H1 (cell line): ENCODE measurements around the gene EFR3B. TPM values are rescaled to one million over a fixed set of nuclear protein-coding genes. Genes with fewer than 3 reads are reported as not detected.

Experiments
- CTCF ChIA-PET: fragments of 300-600 bp; sonication (Branson Sonifier 250); formaldehyde crosslinking; loops from one replicate; lab custom pipeline; 2021; ENCODE audit not compliant: partially characterized antibody; lab: Charles Lee
- POLR2A ChIA-PET: fragments of 300-600 bp; sonication (Branson Sonifier 250); formaldehyde crosslinking; loops from one replicate; lab custom pipeline; 2021; ENCODE audit warnings: inconsistent platforms; ENCODE audit not compliant: partially characterized antibody; lab: Charles Lee
- DNase-seq, 2 experiments: peaks; one replicate each; pipeline versions ENCODE4 v3.0.0 to v3.0.0-alpha.2; 2010 to 2022; ENCODE audit warnings: low spot score in 2 of 2, low read depth in 1 of 2, mixed read lengths in 1 of 2
- FAIRE-seq: peaks from 2 replicates; lab custom pipeline; 2011; peaks lifted over from hg19 to GRCh38; lab: Jason Lieb, UNC
- H2AFZ ChIP-seq: 2 replicates; pipeline ENCODE4 v1.8.1; 2012; ENCODE audit warnings: low read length, inconsistent platforms
- H2AK5ac ChIP-seq: 2 replicates; pipeline ENCODE4 v1.6.1; 2013; ENCODE audit warnings: low read depth, low read length
- H2BK120ac ChIP-seq: replicated peaks from 2 replicates; pipeline ENCODE3; 2013; ENCODE audit warnings: low read depth, low read length, inconsistent platforms
- H2BK12ac ChIP-seq: 2 replicates; pipeline ENCODE4 v1.6.1; 2013; ENCODE audit warnings: low read depth, low read length
- H2BK15ac ChIP-seq: 2 replicates; pipeline ENCODE4 v1.6.1; 2013; ENCODE audit warnings: low read length
- H2BK20ac ChIP-seq: 2 replicates; pipeline ENCODE4 v1.6.1; 2013; ENCODE audit warnings: low read length
- H2BK5ac ChIP-seq: 2 replicates; pipeline ENCODE4 v1.6.1; 2013; ENCODE audit warnings: low read depth, low read length
- H3K14ac ChIP-seq: 2 replicates; pipeline ENCODE4 v1.6.1; 2013; ENCODE audit warnings: inconsistent platforms; ENCODE audit not compliant: insufficient read length
- H3K18ac ChIP-seq: 2 replicates; pipeline ENCODE4 v1.6.1; 2013; ENCODE audit warnings: low read length; ENCODE audit errors: extremely low read depth
- H3K23ac ChIP-seq: 2 replicates; pipeline ENCODE4 v1.6.1; 2013; ENCODE audit warnings: inconsistent platforms; ENCODE audit not compliant: insufficient read length
- H3K23me2 ChIP-seq: 2 replicates; pipeline ENCODE4 v1.6.1; 2013; ENCODE audit warnings: low read depth, low read length
- H3K27ac ChIP-seq: 2 replicates; pipeline ENCODE4 v1.6.1; 2011; ENCODE audit warnings: low read depth, low read length, inconsistent platforms
- H3K27me3 ChIP-seq, 4 experiments: replicated peaks in 1 of 4; 1 replicate in 1 of 4; 2 replicates in 3 of 4; pipeline versions ENCODE4 v1.6.1 to v1.8.1; 2011 to 2013; ENCODE audit warnings: low read length in 3 of 4, mild to moderate bottlenecking in 3 of 4, inconsistent platforms in 2 of 4, mixed read lengths in 2 of 4, moderate library complexity in 1 of 4; ENCODE audit not compliant: control insufficient read depth in 3 of 4, insufficient read depth in 3 of 4; ENCODE audit errors: extremely low read depth in 1 of 4
- H3K36me3 ChIP-seq, 4 experiments: 2 replicates each; pipeline versions ENCODE4 v1.6.1 to v1.8.1; 2011 to 2013; ENCODE audit warnings: mild to moderate bottlenecking in 4 of 4, low read length in 3 of 4, moderate library complexity in 2 of 4, control low read depth in 1 of 4, inconsistent platforms in 1 of 4; ENCODE audit not compliant: insufficient read depth in 4 of 4, control insufficient read depth in 2 of 4
- H3K4ac ChIP-seq: replicated peaks from 2 replicates; pipeline ENCODE3; 2013; ENCODE audit warnings: low read length, low read depth, mixed read lengths, inconsistent platforms; ENCODE audit not compliant: insufficient read length
- H3K4me1 ChIP-seq, 4 experiments: replicated peaks in 1 of 4; 1 replicate in 1 of 4; 2 replicates in 3 of 4; pipeline versions ENCODE4 v1.6.1 to v1.8.1; 2011 to 2013; ENCODE audit warnings: low read length in 3 of 4, inconsistent platforms in 2 of 4, mixed read lengths in 1 of 4; ENCODE audit not compliant: insufficient read depth in 4 of 4, control insufficient read depth in 3 of 4
- H3K4me2 ChIP-seq, 2 experiments: 2 replicates each; pipeline versions ENCODE4 v1.6.1 to v1.8.1; 2011 to 2013; ENCODE audit warnings: low read depth in 2 of 2, low read length in 2 of 2, control low read depth in 1 of 2, inconsistent platforms in 1 of 2, mild to moderate bottlenecking in 1 of 2; ENCODE audit not compliant: insufficient read depth in 1 of 2
- H3K4me3 ChIP-seq, 4 experiments: fragments of 200-600, 300-600 bp in 1 of 4; sonication (generic), shearing (Covaris generic), sonication (Bioruptor Twin) in 1 of 4; 2 replicates each; pipeline versions ENCODE4 v1.5.1 to v1.8.1; 2011 to 2016; ENCODE audit warnings: low read length in 4 of 4, low read depth in 3 of 4, control low read depth in 2 of 4, inconsistent platforms in 2 of 4, mild to moderate bottlenecking in 2 of 4, mixed read lengths in 1 of 4, moderate library complexity in 1 of 4; ENCODE audit not compliant: insufficient read depth in 2 of 4; ENCODE audit errors: extremely low read depth in 1 of 4
- H3K56ac ChIP-seq: replicated peaks from 2 replicates; pipeline ENCODE3; 2013; ENCODE audit warnings: low read depth, mild to moderate bottlenecking, mixed read lengths, low read length, inconsistent platforms; ENCODE audit not compliant: insufficient read length
- H3K79me1 ChIP-seq: 2 replicates; pipeline ENCODE4 v1.6.1; 2013; ENCODE audit warnings: low read depth, low read length, control low read depth
- H3K79me2 ChIP-seq, 2 experiments: 2 replicates each; pipeline versions ENCODE4 v1.6.1 to v1.8.1; 2012 to 2013; ENCODE audit warnings: low read length in 2 of 2, mild to moderate bottlenecking in 2 of 2, inconsistent platforms in 1 of 2; ENCODE audit not compliant: insufficient read depth in 2 of 2, control insufficient read depth in 1 of 2
- H3K9ac ChIP-seq, 4 experiments: replicated peaks in 1 of 4; 1 replicate in 1 of 4; 2 replicates in 3 of 4; pipeline versions ENCODE4 v1.6.1 to v1.8.1; 2011 to 2013; ENCODE audit warnings: low read depth in 3 of 4, low read length in 3 of 4, control low read depth in 2 of 4, mild to moderate bottlenecking in 2 of 4, moderate library complexity in 2 of 4, inconsistent platforms in 1 of 4; ENCODE audit errors: extremely low read depth in 1 of 4
- H3K9me3 ChIP-seq, 2 experiments: 2 replicates each; pipeline versions ENCODE4 v1.6.1 to v1.8.1; 2012 to 2013; ENCODE audit warnings: mild to moderate bottlenecking in 2 of 2, moderate library complexity in 2 of 2, control low read depth in 1 of 2, inconsistent platforms in 1 of 2, low read depth in 1 of 2, low read length in 1 of 2, mixed read lengths in 1 of 2; ENCODE audit not compliant: insufficient read depth in 2 of 2
- H4K20me1 ChIP-seq, 2 experiments: replicated peaks in 1 of 2; 2 replicates each; pipeline versions ENCODE3 to v1.8.1; 2011 to 2013; ENCODE audit warnings: inconsistent platforms in 2 of 2, low read length in 2 of 2, mild to moderate bottlenecking in 1 of 2; ENCODE audit not compliant: insufficient read depth in 2 of 2, control insufficient read depth in 1 of 2
- H4K5ac ChIP-seq: 2 replicates; pipeline ENCODE4 v1.6.1; 2013; ENCODE audit warnings: low read length, low read depth, mixed read lengths, inconsistent platforms; ENCODE audit not compliant: insufficient read length
- H4K8ac ChIP-seq: 2 replicates; pipeline ENCODE4 v1.8.0; 2013; ENCODE audit warnings: mild to moderate bottlenecking, moderate library complexity, low read length, inconsistent platforms; ENCODE audit not compliant: insufficient read depth; ENCODE audit errors: extremely low read depth
- H4K91ac ChIP-seq: replicated peaks from 2 replicates; pipeline ENCODE3; 2013; ENCODE audit warnings: low read length, mixed read lengths, inconsistent platforms; ENCODE audit not compliant: insufficient read length
- ASH2L ChIP-seq: fragments of 200-600, 300-600 bp; sonication (generic); IDR thresholded peaks from one replicate; pipeline ENCODE4 v1.7.1; 2017; ENCODE audit warnings: low read length
- BCL11A ChIP-seq, 2 experiments: IDR thresholded peaks; one replicate each; pipeline ENCODE4 v1.6.1; 2011; ENCODE audit warnings: low read depth in 2 of 2, low read length in 2 of 2, mild to moderate bottlenecking in 2 of 2
- CHD2 ChIP-seq: IDR thresholded peaks from 2 replicates; pipeline ENCODE4 v1.6.1; 2012; ENCODE audit warnings: low read length, improper control_type of control experiment
- EZH2 ChIP-seq: fragments of 200-600 bp; sonication (generic); IDR thresholded peaks from 2 replicates; pipeline ENCODE4 v1.7.1; 2012; ENCODE audit warnings: low read depth, mild to moderate bottlenecking, moderate library complexity, low read length, inconsistent platforms; ENCODE audit not compliant: severe bottlenecking
- FOSL1 ChIP-seq: IDR thresholded peaks from 2 replicates; pipeline ENCODE4 v1.6.1; 2011; ENCODE audit warnings: mild to moderate bottlenecking, low read depth, low read length, moderate library complexity; ENCODE audit not compliant: insufficient read depth
- KDM5A ChIP-seq: fragments of 200-600 bp; IDR thresholded peaks from 2 replicates; pipeline ENCODE4 v1.7.1; 2012; ENCODE audit warnings: mild to moderate bottlenecking, low read length, inconsistent platforms, mixed read lengths
- WGBS, 2 experiments: shearing (Covaris generic) in 1 of 2; methylation state at CpG; one replicate each; pipeline versions ENCODE4 v1.1.6 to v1.1.7; 2013 to 2015; ENCODE audit warnings: low lambda C conversion rate in 2 of 2, mixed read lengths in 2 of 2, inconsistent platforms in 1 of 2, low coverage in 1 of 2, missing lambda C conversion rate in 1 of 2; ENCODE audit not compliant: insufficient replicate concordance in 2 of 2, insufficient coverage in 1 of 2, insufficient read length in 1 of 2; ENCODE audit errors: extremely low coverage in 1 of 2, missing lambda C conversion rate in 1 of 2; 5-methylcytosine and 5-hydroxymethylcytosine counted together
- polyA plus RNA-seq, 7 experiments: library from polyadenylated mRNA; depleted of rRNA in 3 of 7; stranded (reverse) in 5 of 7; unstranded in 2 of 7; fragments of >200 nt in 5 of 7; fragments of 200-250 nt in 2 of 7; gene quantifications; 1 replicate in 5 of 7; 2 replicates in 1 of 7; 4 replicates in 1 of 7; pipeline versions ENCODE4 v1.2.1 to v1.2.3, GENCODE V29; 2011 to 2013; ENCODE audit warnings: missing spikeins in 2 of 7, mixed read lengths in 2 of 7
- total RNA-seq: library from RNA; stranded (reverse); fragmentation: NEBNext Ultra II Directional; extraction: Animal tissue kit (Norgen Biotek cat#: 25700); gene quantifications from 2 replicates; pipeline ENCODE4 v1.2.1, GENCODE V29; 2021
- TF ChIP-seq, protein P1 (sequence below): IDR thresholded peaks from 2 replicates; pipeline ENCODE4 v1.6.1; 2011; ENCODE audit warnings: low read depth, mild to moderate bottlenecking, low read length; ENCODE audit not compliant: insufficient read depth
- TF ChIP-seq, protein P2 (sequence below), 3 experiments: IDR thresholded peaks; 1 replicate in 2 of 3; 2 replicates in 1 of 3; pipeline versions ENCODE4 v1.5.1 to v1.6.1; 2011; ENCODE audit warnings: low read length in 3 of 3, mild to moderate bottlenecking in 3 of 3, inconsistent platforms in 2 of 3, low read depth in 1 of 3, moderate library complexity in 1 of 3; ENCODE audit not compliant: insufficient read depth in 1 of 3; ENCODE audit errors: control extremely low read depth in 1 of 3

The EFR3B gene
- total and polyA plus RNA-seq, 2 of the 8 experiments (the other 6 are each of a cell fraction or from before 2014, with no cell fraction given): 3.4 to 9.6 TPM

DNA sequence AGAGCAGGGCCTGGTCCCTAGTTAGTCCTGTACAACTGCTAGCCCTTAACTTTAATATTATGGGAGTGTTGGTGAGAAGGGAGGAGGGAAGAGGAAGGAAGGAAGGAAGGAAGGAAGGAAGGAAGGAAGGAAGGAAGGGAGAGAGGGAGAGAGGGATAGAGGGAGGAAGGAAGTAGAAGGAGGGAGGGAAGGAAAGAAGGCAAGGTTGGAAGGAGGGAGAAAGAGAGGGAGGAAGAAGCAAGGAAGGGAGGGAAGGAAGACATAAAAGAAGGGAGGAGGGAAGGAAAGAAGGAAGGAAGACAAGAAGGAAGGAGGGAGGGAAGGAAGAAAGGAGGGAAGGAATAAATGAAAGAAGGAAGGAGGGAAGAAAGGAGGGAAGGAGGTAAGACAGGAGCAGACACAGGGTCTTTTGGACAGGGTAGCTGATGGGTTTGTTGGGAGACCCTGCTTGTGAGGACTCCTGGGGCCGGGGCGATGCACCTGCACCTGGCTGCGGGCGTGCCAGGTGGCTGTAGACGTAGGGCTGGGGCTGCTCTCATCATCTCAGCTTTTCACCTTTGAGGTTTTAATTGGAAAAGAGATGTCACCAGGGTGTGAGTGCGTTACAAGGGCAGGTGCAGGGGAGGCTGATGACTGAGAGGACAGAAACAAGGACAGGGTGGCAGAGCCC is 132.5 kb downstream of the EFR3B start:
- ChIA-PET CTCF (interaction anchor here (1.1 to 1.8 kb wide), 3 partner anchors 8 to 21 kb away, joined by 4 to 8 read pairs (median 4); no protein-coding TSS in a partner anchor), POLR2A (no interaction called here)
- TF ChIP-seq KDM5A (no peak), CHD2 (no peak), BCL11A (IDR thresholded peaks at IDR 0.05; ENCODE audit: low read depth in 2 of 2, low read length in 2 of 2) (no peak), ASH2L (no peak), FOSL1 (no peak), EZH2 (no peak)
- TF ChIP-seq, protein P1, sequence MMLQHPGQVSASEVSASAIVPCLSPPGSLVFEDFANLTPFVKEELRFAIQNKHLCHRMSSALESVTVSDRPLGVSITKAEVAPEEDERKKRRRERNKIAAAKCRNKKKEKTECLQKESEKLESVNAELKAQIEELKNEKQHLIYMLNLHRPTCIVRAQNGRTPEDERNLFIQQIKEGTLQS: no peak
- TF ChIP-seq, protein P2, sequence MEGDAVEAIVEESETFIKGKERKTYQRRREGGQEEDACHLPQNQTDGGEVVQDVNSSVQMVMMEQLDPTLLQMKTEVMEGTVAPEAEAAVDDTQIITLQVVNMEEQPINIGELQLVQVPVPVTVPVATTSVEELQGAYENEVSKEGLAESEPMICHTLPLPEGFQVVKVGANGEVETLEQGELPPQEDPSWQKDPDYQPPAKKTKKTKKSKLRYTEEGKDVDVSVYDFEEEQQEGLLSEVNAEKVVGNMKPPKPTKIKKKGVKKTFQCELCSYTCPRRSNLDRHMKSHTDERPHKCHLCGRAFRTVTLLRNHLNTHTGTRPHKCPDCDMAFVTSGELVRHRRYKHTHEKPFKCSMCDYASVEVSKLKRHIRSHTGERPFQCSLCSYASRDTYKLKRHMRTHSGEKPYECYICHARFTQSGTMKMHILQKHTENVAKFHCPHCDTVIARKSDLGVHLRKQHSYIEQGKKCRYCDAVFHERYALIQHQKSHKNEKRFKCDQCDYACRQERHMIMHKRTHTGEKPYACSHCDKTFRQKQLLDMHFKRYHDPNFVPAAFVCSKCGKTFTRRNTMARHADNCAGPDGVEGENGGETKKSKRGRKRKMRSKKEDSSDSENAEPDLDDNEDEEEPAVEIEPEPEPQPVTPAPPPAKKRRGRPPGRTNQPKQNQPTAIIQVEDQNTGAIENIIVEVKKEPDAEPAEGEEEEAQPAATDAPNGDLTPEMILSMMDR (IDR thresholded peaks at IDR 0.05; ENCODE audit: control extremely low read depth in 1 of 3, insufficient read depth in 1 of 3, low read depth in 1 of 3, low read length in 3 of 3): no peak

More for the DNA sequence above, 132.5 kb downstream of the EFR3B start:
- H3K4me1 ChIP-seq: peaks cover 0 to 4% (median 0%) of the 10 kb centered on the region in 4 experiments; a peak in 1 of 7 replicates
- no peak overlapping the region for H3K4me3 ChIP-seq
- no peak overlapping the region for H3K14ac ChIP-seq
- H4K8ac ChIP-seq: no peak overlapping the region
- no peak overlapping the region for H2BK12ac ChIP-seq
- WGBS, 2 experiments: 92% methylated on average over 6 of the region's 6 CpGs; no CpG with 5 or more reads in 1 of the 2 experiments
- H4K20me1 ChIP-seq: peaks cover 0 to 2% of the 10 kb centered on the region in 2 experiments
- no peak overlapping the region for H3K9ac ChIP-seq
- no peaks in the 10 kb centered on the region for H3K79me2 ChIP-seq
- H3K27ac ChIP-seq: no peak overlapping the region
- H4K91ac ChIP-seq: no peak overlapping the region
- H3K18ac ChIP-seq: no peak overlapping the region
- no peaks in the 10 kb centered on the region for H3K9me3 ChIP-seq
- no peak overlapping the region for H3K56ac ChIP-seq
- no peak overlapping the region for H3K4me2 ChIP-seq
- no peak overlapping the region for H2BK120ac ChIP-seq
- no peak overlapping the region for H2AK5ac ChIP-seq
- H3K27me3 ChIP-seq: peaks cover 2 to 14% (median 12%) of the 10 kb centered on the region in 4 experiments
- no peaks in the 10 kb centered on the region for H3K36me3 ChIP-seq
- H2BK20ac ChIP-seq: no peak overlapping the region
- FAIRE-seq: no peak
- no peak overlapping the region for H3K4ac ChIP-seq
- no peak overlapping the region for H2AFZ ChIP-seq
- no peaks in the 10 kb centered on the region for H3K79me1 ChIP-seq
- no peak overlapping the region for H4K5ac ChIP-seq
- H2BK15ac ChIP-seq: no peak overlapping the region
- no peak for DNase-seq
- no peak overlapping the region for H3K23ac ChIP-seq
- H3K23me2 ChIP-seq: peaks cover 2% of the 10 kb centered on the region; the same call in 1 of the 2 replicates
- no peak overlapping the region for H2BK5ac ChIP-seq
